ENCODE results near the gene TLK1.

TLK1 gene

GRCh38 chr2:170971071-170971470 is 189.6 kb downstream of the TLK1 start:
- H3K4me3 ChIP-seq (ENCODE audit: low read depth in 1 of 2, low read length in 2 of 2), result no peak overlapping the region
- H3K27ac ChIP-seq (ENCODE audit: low read length), result no peak overlapping the region
- H3K27me3 ChIP-seq (ENCODE audit: low read depth, low read length), result no peaks in the 10 kb centered on the region
- peaks cover 0 to 9% of the 10 kb centered on the region in 2 donors for H3K4me1 ChIP-seq (ENCODE audit: control insufficient read depth in 1 of 2, insufficient read depth in 2 of 2, low read length in 2 of 2)
- no peaks in the 10 kb centered on the region for H3K9me3 ChIP-seq (ENCODE audit: control insufficient read depth in 1 of 2, low read length in 2 of 2)
- H3K36me3 ChIP-seq (ENCODE audit: control insufficient read depth in 1 of 2, insufficient read depth in 2 of 2, low read length in 2 of 2), result peaks cover 11 to 14% of the 10 kb centered on the region in 2 donors

DNA sequence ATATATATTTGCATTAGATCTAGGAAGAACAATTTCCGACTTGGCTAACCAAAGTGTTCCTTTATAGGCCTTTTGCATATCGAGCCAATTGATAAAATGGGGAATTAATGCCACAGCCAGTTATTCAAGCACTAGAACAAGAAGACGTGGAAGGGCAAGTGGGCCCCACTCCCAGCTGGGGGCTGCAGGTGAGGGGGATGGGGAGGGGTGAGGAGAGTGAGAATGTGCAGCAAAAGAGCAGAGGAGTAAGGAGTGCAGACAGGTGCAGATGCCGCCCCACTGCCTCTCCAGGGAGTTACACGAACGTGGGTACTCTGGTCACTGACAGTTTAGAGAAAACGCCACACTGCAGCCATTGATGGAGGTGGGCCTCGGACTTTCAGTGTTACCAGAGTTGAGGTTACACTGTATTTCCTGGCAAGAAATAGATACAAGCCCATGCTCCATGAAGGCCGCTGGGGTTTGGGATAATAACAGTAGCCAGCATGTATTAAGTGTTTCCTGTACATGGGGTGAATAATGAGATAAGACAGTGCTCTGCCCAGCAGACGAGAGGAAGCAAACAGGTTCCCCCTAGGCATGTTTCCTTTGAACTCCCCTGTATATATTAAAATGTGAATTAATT is 190.7 kb downstream of the TLK1 start:
- no peaks in the 10 kb centered on the region for H3K9me3 ChIP-seq (ENCODE audit: control insufficient read depth in 1 of 2, low read length in 2 of 2)
- peaks cover 0 to 9% of the 10 kb centered on the region in 2 donors for H3K4me1 ChIP-seq (ENCODE audit: control insufficient read depth in 1 of 2, insufficient read depth in 2 of 2, low read length in 2 of 2)
- H3K4me3 ChIP-seq (ENCODE audit: low read depth in 1 of 2, low read length in 2 of 2), result no peak overlapping the region
- no peak overlapping the region for H3K27ac ChIP-seq (ENCODE audit: low read length)
- no peaks in the 10 kb centered on the region for H3K27me3 ChIP-seq (ENCODE audit: low read depth, low read length)
- peaks cover 22 to 24% of the 10 kb centered on the region in 2 donors for H3K36me3 ChIP-seq (ENCODE audit: control insufficient read depth in 1 of 2, insufficient read depth in 2 of 2, low read length in 2 of 2)

DNA sequence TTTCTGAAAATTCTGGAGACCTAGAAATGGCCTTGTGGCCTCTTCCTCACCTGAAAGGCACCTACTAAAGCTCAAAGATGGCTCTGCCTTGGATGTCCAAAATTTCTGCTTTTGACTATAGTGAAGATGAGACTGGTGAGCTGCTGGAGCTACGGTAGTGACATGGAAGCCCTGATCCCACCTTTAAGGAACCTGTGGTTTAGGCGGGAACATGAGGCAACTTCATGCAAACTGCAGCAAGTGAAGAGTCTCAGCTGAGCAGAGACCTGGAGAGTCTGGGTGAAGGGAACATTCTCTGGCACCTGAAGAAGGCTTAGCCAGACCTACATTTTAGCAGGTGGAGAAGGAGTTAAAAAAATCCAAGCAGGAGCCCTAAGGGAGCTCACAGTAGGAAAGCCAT is 191.7 kb downstream of the TLK1 start:
- no peak overlapping the region for H3K27ac ChIP-seq (ENCODE audit: low read length)
- peaks cover 24 to 27% of the 10 kb centered on the region in 2 donors for H3K36me3 ChIP-seq (ENCODE audit: control insufficient read depth in 1 of 2, insufficient read depth in 2 of 2, low read length in 2 of 2)
- no peak overlapping the region for H3K4me3 ChIP-seq (ENCODE audit: low read depth in 1 of 2, low read length in 2 of 2)
- no peaks in the 10 kb centered on the region for H3K9me3 ChIP-seq (ENCODE audit: control insufficient read depth in 1 of 2, low read length in 2 of 2)
- H3K4me1 ChIP-seq (ENCODE audit: control insufficient read depth in 1 of 2, insufficient read depth in 2 of 2, low read length in 2 of 2), result peaks cover 0 to 3% of the 10 kb centered on the region in 2 donors
- H3K27me3 ChIP-seq (ENCODE audit: low read depth, low read length), result no peaks in the 10 kb centered on the region

GRCh38 chr2:170968205-170969003 is 192.3 kb downstream of the TLK1 start:
- Histone ChIP-seq H3K36me3 (ENCODE audit: control insufficient read depth in 1 of 2, insufficient read depth in 2 of 2, low read length in 2 of 2) (peaks cover 24 to 33% of the 10 kb centered on the region in 2 donors), H3K27me3 (ENCODE audit: low read depth, low read length) (no peaks in the 10 kb centered on the region), H3K4me1 (ENCODE audit: control insufficient read depth in 1 of 2, insufficient read depth in 2 of 2, low read length in 2 of 2) (no peaks in the 10 kb centered on the region), H3K9me3 (ENCODE audit: control insufficient read depth in 1 of 2, low read length in 2 of 2) (no peaks in the 10 kb centered on the region), H3K27ac (ENCODE audit: low read length) (no peak overlapping the region), H3K4me3 (ENCODE audit: low read depth in 1 of 2, low read length in 2 of 2) (no peak overlapping the region)

- H3K36me3 ChIP-seq (ENCODE audit: control insufficient read depth in 1 of 2, insufficient read depth in 2 of 2, low read length in 2 of 2), result peaks cover 24 to 38% of the 10 kb centered on the region in 2 donors
- H3K4me3 ChIP-seq (ENCODE audit: low read depth in 1 of 2, low read length in 2 of 2), result no peak overlapping the region
- no peaks in the 10 kb centered on the region for H3K4me1 ChIP-seq (ENCODE audit: control insufficient read depth in 1 of 2, insufficient read depth in 2 of 2, low read length in 2 of 2)
- H3K27ac ChIP-seq (ENCODE audit: low read length), result no peak overlapping the region
- H3K27me3 ChIP-seq (ENCODE audit: low read depth, low read length), result no peaks in the 10 kb centered on the region
- H3K9me3 ChIP-seq (ENCODE audit: control insufficient read depth in 1 of 2, low read length in 2 of 2), result no peaks in the 10 kb centered on the region
Measured at GRCh38 chr2:170967553-170967952, 193.1 kb downstream of the TLK1 start.

GRCh38 chr2:170966648-170967396 is 193.9 kb downstream of the TLK1 start:
- no peaks in the 10 kb centered on the region for H3K9me3 ChIP-seq (ENCODE audit: control insufficient read depth in 1 of 2, low read length in 2 of 2)
- H3K4me1 ChIP-seq (ENCODE audit: control insufficient read depth in 1 of 2, insufficient read depth in 2 of 2, low read length in 2 of 2), result no peaks in the 10 kb centered on the region
- H3K4me3 ChIP-seq (ENCODE audit: low read depth in 1 of 2, low read length in 2 of 2), result no peak overlapping the region
- H3K36me3 ChIP-seq (ENCODE audit: control insufficient read depth in 1 of 2, insufficient read depth in 2 of 2, low read length in 2 of 2), result peaks cover 31 to 45% of the 10 kb centered on the region in 2 donors
- H3K27ac ChIP-seq (ENCODE audit: low read length), result no peak overlapping the region
- H3K27me3 ChIP-seq (ENCODE audit: low read depth, low read length), result no peaks in the 10 kb centered on the region

GRCh38 chr2:170965446-170966225 is 195.1 kb downstream of the TLK1 start:
- no peak overlapping the region for H3K4me3 ChIP-seq (ENCODE audit: low read depth in 1 of 2, low read length in 2 of 2)
- H3K36me3 ChIP-seq (ENCODE audit: control insufficient read depth in 1 of 2, insufficient read depth in 2 of 2, low read length in 2 of 2), result peaks cover 42 to 57% of the 10 kb centered on the region in 2 donors
- no peak overlapping the region for H3K27ac ChIP-seq (ENCODE audit: low read length)

GRCh38 chr2:170963386-170963785 is 197.3 kb downstream of the TLK1 start:
- peaks cover 50 to 70% of the 10 kb centered on the region in 2 donors for H3K36me3 ChIP-seq (ENCODE audit: control insufficient read depth in 1 of 2, insufficient read depth in 2 of 2, low read length in 2 of 2)
- no peak overlapping the region for H3K4me3 ChIP-seq (ENCODE audit: low read depth in 1 of 2, low read length in 2 of 2)
- H3K4me1 ChIP-seq (ENCODE audit: control insufficient read depth in 1 of 2, insufficient read depth in 2 of 2, low read length in 2 of 2), result no peaks in the 10 kb centered on the region
- H3K9me3 ChIP-seq (ENCODE audit: control insufficient read depth in 1 of 2, low read length in 2 of 2), result no peaks in the 10 kb centered on the region
- no peak overlapping the region for H3K27ac ChIP-seq (ENCODE audit: low read length)
- H3K27me3 ChIP-seq (ENCODE audit: low read depth, low read length), result no peaks in the 10 kb centered on the region

More at GRCh38 chr2:170965446-170966225, 195.1 kb downstream of the TLK1 start:
- Histone ChIP-seq H3K27me3 (ENCODE audit: low read depth, low read length) (no peaks in the 10 kb centered on the region), H3K9me3 (ENCODE audit: control insufficient read depth in 1 of 2, low read length in 2 of 2) (no peaks in the 10 kb centered on the region), H3K4me1 (ENCODE audit: control insufficient read depth in 1 of 2, insufficient read depth in 2 of 2, low read length in 2 of 2) (no peaks in the 10 kb centered on the region)

DNA sequence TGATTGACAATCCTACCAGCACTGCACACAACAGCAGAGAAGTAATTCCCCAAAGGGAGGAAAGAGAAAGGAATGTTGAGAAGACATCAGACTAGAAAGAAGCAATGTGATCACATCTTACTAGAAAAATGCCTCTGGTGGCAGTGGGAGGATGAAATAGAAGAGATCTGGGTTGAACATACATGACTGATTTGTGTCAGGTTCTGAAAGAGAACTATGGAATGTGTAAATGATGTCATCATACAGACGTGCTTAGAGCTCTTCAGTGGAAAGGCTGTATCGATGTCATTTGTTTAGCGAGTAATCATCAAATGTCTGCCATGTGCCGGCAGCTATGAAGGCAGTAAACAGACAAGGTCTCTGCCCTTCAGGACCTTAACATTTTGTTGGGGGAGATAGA is 206.8 kb downstream of the TLK1 start:
- Histone ChIP-seq H3K27me3 (ENCODE audit: low read depth, low read length) (no peaks in the 10 kb centered on the region), H3K27ac (ENCODE audit: low read length) (no peak overlapping the region), H3K36me3 (ENCODE audit: control insufficient read depth in 1 of 2, insufficient read depth in 2 of 2, low read length in 2 of 2) (peaks cover 63 to 76% of the 10 kb centered on the region in 2 donors), H3K9me3 (ENCODE audit: control insufficient read depth in 1 of 2, low read length in 2 of 2) (no peaks in the 10 kb centered on the region), H3K4me1 (ENCODE audit: control insufficient read depth in 1 of 2, insufficient read depth in 2 of 2, low read length in 2 of 2) (no peaks in the 10 kb centered on the region), H3K4me3 (ENCODE audit: low read depth in 1 of 2, low read length in 2 of 2) (no peak overlapping the region)

DNA sequence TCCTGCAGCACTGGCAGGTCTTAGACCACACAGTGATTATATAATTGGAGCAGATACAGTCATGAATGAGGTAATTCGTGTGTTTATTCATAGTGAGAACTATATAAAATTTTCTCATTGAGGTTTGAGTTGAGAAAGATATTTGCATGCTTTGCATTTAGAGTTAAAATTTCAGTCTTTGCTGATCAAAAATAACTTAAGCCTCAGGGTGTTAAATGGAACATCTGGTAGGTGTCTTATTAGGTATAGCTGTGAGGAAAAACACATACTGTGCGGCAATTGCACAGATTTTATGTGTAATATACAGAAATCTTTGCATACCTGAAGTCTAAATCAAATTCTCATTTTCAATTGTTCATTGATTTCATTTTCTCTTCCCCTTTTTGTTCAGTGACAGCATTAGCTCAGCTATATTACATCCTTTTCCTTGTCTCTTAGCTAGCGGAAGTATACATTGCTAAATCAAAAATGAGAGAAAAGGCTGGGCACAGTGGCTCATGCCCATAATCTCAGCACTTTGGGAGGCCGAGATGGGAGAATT is 210.4 kb downstream of the TLK1 start:
- Histone ChIP-seq H3K27me3 (ENCODE audit: low read depth, low read length) (no peaks in the 10 kb centered on the region), H3K9me3 (ENCODE audit: control insufficient read depth in 1 of 2, low read length in 2 of 2) (no peaks in the 10 kb centered on the region), H3K36me3 (ENCODE audit: control insufficient read depth in 1 of 2, insufficient read depth in 2 of 2, low read length in 2 of 2) (peaks cover 45 to 46% of the 10 kb centered on the region in 2 donors), H3K27ac (ENCODE audit: low read length) (no peak overlapping the region), H3K4me3 (ENCODE audit: low read depth in 1 of 2, low read length in 2 of 2) (no peak overlapping the region), H3K4me1 (ENCODE audit: control insufficient read depth in 1 of 2, insufficient read depth in 2 of 2, low read length in 2 of 2) (no peaks in the 10 kb centered on the region)
